ENCODE data around the gene ASIP.

Gene ASIP

DNA sequence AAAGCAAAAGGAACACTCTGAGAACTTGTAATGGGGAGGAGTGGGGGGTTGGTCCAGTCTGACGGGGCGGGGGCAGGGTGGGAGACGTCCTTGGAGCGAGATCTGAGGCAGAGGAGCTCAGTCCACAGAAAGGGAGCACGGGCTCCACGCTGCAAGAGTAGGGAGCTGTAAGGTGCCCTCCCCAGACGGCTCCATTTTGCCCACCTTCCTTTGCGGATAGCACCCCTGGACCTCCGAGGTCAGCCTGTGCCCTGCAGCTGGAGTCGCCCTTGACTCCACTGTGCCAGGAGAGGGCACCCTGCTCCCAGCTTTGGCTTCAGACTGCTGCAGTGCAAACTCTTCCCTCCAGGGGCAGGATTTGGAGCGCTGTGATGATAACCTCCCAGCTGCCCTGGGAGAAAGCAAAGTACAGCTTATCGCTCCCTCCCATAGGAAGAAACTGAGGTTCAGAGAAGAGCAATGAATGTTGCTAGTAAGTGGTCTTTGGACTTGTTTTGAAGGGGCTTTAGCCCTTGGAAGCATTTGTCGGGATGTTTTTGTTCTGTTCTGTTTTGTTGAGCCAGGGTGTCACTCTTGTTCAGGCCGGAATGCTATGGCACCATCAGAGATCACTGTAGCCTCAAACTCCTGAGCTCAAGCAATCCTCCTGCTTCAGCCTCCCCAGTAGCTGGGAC lies 71.5 kb downstream of the ASIP start:
- peak; percentile 89 for DNase-seq

DNA sequence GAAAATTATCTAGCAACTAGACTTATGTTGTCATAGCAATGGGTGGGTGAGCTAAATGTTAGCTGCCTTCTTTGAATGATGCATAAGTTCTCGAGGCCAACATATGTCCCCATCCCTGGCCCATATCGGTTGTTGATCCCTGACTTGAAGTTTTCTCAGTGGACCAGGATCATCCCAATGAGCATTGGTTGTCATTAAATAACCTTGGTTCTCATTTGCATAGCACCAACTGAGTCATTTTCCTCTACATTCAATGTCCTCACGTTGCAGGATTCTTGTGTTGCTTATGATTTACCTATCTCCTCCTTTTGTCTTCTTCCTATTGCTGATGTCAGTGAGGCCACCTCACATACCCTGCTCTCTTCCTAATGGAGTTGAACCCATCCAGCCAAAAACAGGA lies 74.0 kb downstream of the ASIP start:
- DNase-seq, result no peak

DNA sequence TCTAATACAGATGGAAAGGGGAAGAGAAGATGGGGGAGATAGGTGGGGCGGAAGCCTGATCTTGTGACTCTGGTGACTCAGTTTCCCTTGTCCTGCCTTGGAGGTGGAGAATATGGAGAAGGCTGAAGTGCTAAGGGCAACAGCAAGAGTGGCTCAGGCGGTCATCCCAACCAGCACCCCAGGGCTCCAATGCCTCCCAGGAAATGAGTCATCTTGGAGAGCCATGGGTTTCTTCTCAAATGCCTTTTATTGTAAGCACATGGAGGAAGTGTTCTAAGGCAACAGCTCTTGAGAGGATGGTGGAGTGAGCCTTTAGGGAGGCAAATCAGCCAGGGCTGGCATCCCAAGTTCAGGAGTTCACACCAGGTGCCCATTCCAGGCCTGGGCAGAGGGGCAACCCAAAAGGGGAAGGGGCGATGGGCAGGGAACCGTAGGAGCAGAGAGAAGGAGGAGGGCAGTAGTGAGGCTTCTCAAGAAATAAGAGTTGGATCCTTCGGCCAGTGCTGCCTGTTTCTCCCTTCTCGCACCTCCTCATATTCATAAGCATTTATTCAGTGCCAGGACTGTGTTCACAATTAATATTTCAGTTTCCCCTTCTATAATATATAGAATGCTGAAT lies 75.1 kb downstream of the ASIP start:
- no peak for DNase-seq

Measured in stimulated activated CD4-positive, alpha-beta T cell treated with anti-CD3 and anti-CD28 coated beads, Interleukin-1b, Interleukin-23, amount 100 ng/mL, for 48 hours (primary cell).